Memory B cell (primary cell): ENCODE results near the gene LRPPRC.

Source experiments
- ATAC-seq: fragments of 150-1000 bp; cut with Tn5 transposase; 2 replicates; pipeline ENCODE4 v1.10.0; 2021; ENCODE audit warnings: low read depth, mild to moderate bottlenecking, moderate library complexity
- DNase-seq, 2 donors: peaks; one replicate each; pipeline ENCODE4 v3.0.0; 2022; ENCODE audit warnings: low spot score in 2 of 2
- H3K27ac Mint-ChIP-seq: one replicate; pipeline ENCODE4 v1.8.0; 2022; ENCODE audit warnings: mild to moderate bottlenecking, moderate library complexity, mixed read lengths
- H3K27me3 Mint-ChIP-seq: one replicate; pipeline ENCODE4 v1.8.0; 2022; ENCODE audit warnings: mixed read lengths
- H3K36me3 Mint-ChIP-seq: one replicate; pipeline ENCODE4 v1.8.0; 2022; ENCODE audit warnings: mild to moderate bottlenecking, mixed read lengths
- H3K4me1 Mint-ChIP-seq: one replicate; pipeline ENCODE4 v1.8.0; 2022; ENCODE audit warnings: mixed read lengths
- H3K4me3 Mint-ChIP-seq: one replicate; pipeline ENCODE4 v1.8.0; 2022; ENCODE audit warnings: mild to moderate bottlenecking, moderate library complexity, mixed read lengths
- H3K9me3 Mint-ChIP-seq: one replicate; pipeline ENCODE4 v1.8.0; 2022; ENCODE audit warnings: mixed read lengths

Gene LRPPRC

GRCh38 chr2:43948370-43948769, 47.4 kb downstream of the LRPPRC start:
- Mint-ChIP-seq H3K27me3 (no peaks in the 10 kb centered on the region), H3K4me1 (no peaks in the 10 kb centered on the region), H3K9me3 (no peaks in the 10 kb centered on the region), H3K27ac (no peak overlapping the region), H3K4me3 (no peak overlapping the region), H3K36me3 (peaks cover 16% of the 10 kb centered on the region)
- no peak for ATAC-seq
- DNase-seq = no peak

- Mint-ChIP-seq H3K4me3 (no peak overlapping the region), H3K27me3 (no peaks in the 10 kb centered on the region), H3K4me1 (no peaks in the 10 kb centered on the region), H3K27ac (no peak overlapping the region), H3K9me3 (no peaks in the 10 kb centered on the region), H3K36me3 (peaks cover 14% of the 10 kb centered on the region)
- ATAC-seq (no peak), DNase-seq (no peak)
Measured at GRCh38 chr2:43946685-43947084, 49.1 kb downstream of the LRPPRC start.

GRCh38 chr2:43945439-43945838, 50.4 kb downstream of the LRPPRC start:
- H3K9me3 Mint-ChIP-seq = no peaks in the 10 kb centered on the region
- H3K4me1 Mint-ChIP-seq = no peaks in the 10 kb centered on the region
- H3K27me3 Mint-ChIP-seq = no peaks in the 10 kb centered on the region
- DNase-seq (no peak), ATAC-seq (no peak)
- peaks cover 14% of the 10 kb centered on the region for H3K36me3 Mint-ChIP-seq
- H3K27ac Mint-ChIP-seq = no peak overlapping the region
- H3K4me3 Mint-ChIP-seq = no peak overlapping the region

- ATAC-seq (no peak), DNase-seq (no peak)
- no peaks in the 10 kb centered on the region for H3K9me3 Mint-ChIP-seq
- H3K27me3 Mint-ChIP-seq = no peaks in the 10 kb centered on the region
- H3K4me1 Mint-ChIP-seq = no peaks in the 10 kb centered on the region
- H3K36me3 Mint-ChIP-seq = peaks cover 12% of the 10 kb centered on the region
- no peak overlapping the region for H3K27ac Mint-ChIP-seq
- no peak overlapping the region for H3K4me3 Mint-ChIP-seq
Measured at GRCh38 chr2:43944915-43945314, 50.9 kb downstream of the LRPPRC start.

- no peak for DNase-seq
- Mint-ChIP-seq H3K4me3 (no peak overlapping the region), H3K36me3 (peaks cover 15% of the 10 kb centered on the region), H3K4me1 (no peaks in the 10 kb centered on the region), H3K27ac (no peak overlapping the region), H3K9me3 (no peaks in the 10 kb centered on the region), H3K27me3 (no peaks in the 10 kb centered on the region)
- ATAC-seq = no peak
Measured at GRCh38 chr2:43943809-43944452, 51.9 kb downstream of the LRPPRC start.

- H3K4me3 Mint-ChIP-seq = no peak overlapping the region
- no peak overlapping the region for H3K27ac Mint-ChIP-seq
- no peaks in the 10 kb centered on the region for H3K27me3 Mint-ChIP-seq
- ATAC-seq (no peak), DNase-seq (no peak)
- H3K9me3 Mint-ChIP-seq = no peaks in the 10 kb centered on the region
- no peaks in the 10 kb centered on the region for H3K4me1 Mint-ChIP-seq
- peaks cover 16% of the 10 kb centered on the region for H3K36me3 Mint-ChIP-seq
Measured at GRCh38 chr2:43943323-43943722, 52.5 kb downstream of the LRPPRC start.

- DNase-seq = no peak
- Mint-ChIP-seq H3K9me3 (no peaks in the 10 kb centered on the region), H3K27ac (no peak overlapping the region), H3K4me1 (no peaks in the 10 kb centered on the region), H3K4me3 (no peak overlapping the region), H3K36me3 (peaks cover 16% of the 10 kb centered on the region), H3K27me3 (no peaks in the 10 kb centered on the region)
- ATAC-seq = no peak
Measured at GRCh38 chr2:43942881-43943280, 52.9 kb downstream of the LRPPRC start.

GRCh38 chr2:43941966-43942365, 53.8 kb downstream of the LRPPRC start:
- Mint-ChIP-seq H3K27me3 (no peaks in the 10 kb centered on the region), H3K4me1 (no peaks in the 10 kb centered on the region), H3K36me3 (peaks cover 16% of the 10 kb centered on the region), H3K4me3 (no peak overlapping the region), H3K27ac (no peak overlapping the region), H3K9me3 (no peaks in the 10 kb centered on the region)
- DNase-seq (no peak), ATAC-seq (no peak)

- Mint-ChIP-seq H3K36me3 (peaks cover 17% of the 10 kb centered on the region), H3K4me3 (no peak overlapping the region), H3K9me3 (no peaks in the 10 kb centered on the region), H3K4me1 (no peaks in the 10 kb centered on the region), H3K27ac (no peak overlapping the region), H3K27me3 (no peaks in the 10 kb centered on the region)
- no peak for ATAC-seq
- no peak for DNase-seq
Measured at GRCh38 chr2:43941359-43941758, 54.4 kb downstream of the LRPPRC start.

- H3K27ac Mint-ChIP-seq = no peak overlapping the region
- DNase-seq (no peak), ATAC-seq (no peak)
- H3K4me3 Mint-ChIP-seq = no peak overlapping the region
- H3K36me3 Mint-ChIP-seq = peaks cover 12% of the 10 kb centered on the region
- H3K9me3 Mint-ChIP-seq = no peaks in the 10 kb centered on the region
- no peaks in the 10 kb centered on the region for H3K27me3 Mint-ChIP-seq
- no peaks in the 10 kb centered on the region for H3K4me1 Mint-ChIP-seq
Measured at GRCh38 chr2:43939695-43940256, 56.0 kb downstream of the LRPPRC start.

- Mint-ChIP-seq H3K9me3 (no peaks in the 10 kb centered on the region), H3K4me3 (no peak overlapping the region), H3K4me1 (no peaks in the 10 kb centered on the region), H3K27me3 (no peaks in the 10 kb centered on the region), H3K27ac (no peak overlapping the region), H3K36me3 (peaks cover 12% of the 10 kb centered on the region)
- DNase-seq (no peak), ATAC-seq (no peak)
Measured at GRCh38 chr2:43937269-43937820, 58.4 kb downstream of the LRPPRC start.

- DNase-seq = no peak
- Mint-ChIP-seq H3K4me1 (peaks cover 3% of the 10 kb centered on the region), H3K9me3 (no peaks in the 10 kb centered on the region), H3K36me3 (peaks cover 17% of the 10 kb centered on the region), H3K27me3 (no peaks in the 10 kb centered on the region), H3K27ac (no peak overlapping the region), H3K4me3 (no peak overlapping the region)
- no peak for ATAC-seq
Measured at GRCh38 chr2:43934567-43934966, 61.2 kb downstream of the LRPPRC start.

- no peak for ATAC-seq
- peaks cover 10% of the 10 kb centered on the region for H3K4me1 Mint-ChIP-seq
Measured at GRCh38 chr2:43931293-43931692, 64.5 kb downstream of the LRPPRC start.

GRCh38 chr2:43927442-43927841, 68.3 kb downstream of the LRPPRC start:
- H3K4me3 Mint-ChIP-seq = peak overlapping the region; percentile 32
- H3K27ac Mint-ChIP-seq = peak overlapping the region; percentile 89
- ATAC-seq (no peak), DNase-seq (no peak)
- H3K9me3 Mint-ChIP-seq = no peaks in the 10 kb centered on the region
- no peaks in the 10 kb centered on the region for H3K27me3 Mint-ChIP-seq
- peaks cover 10% of the 10 kb centered on the region for H3K4me1 Mint-ChIP-seq
- H3K36me3 Mint-ChIP-seq = peaks cover 25% of the 10 kb centered on the region

More at GRCh38 chr2:43931293-43931692, 64.5 kb downstream of the LRPPRC start:
- no peak overlapping the region for H3K4me3 Mint-ChIP-seq
- no peaks in the 10 kb centered on the region for H3K9me3 Mint-ChIP-seq
- H3K27ac Mint-ChIP-seq = no peak overlapping the region
- H3K36me3 Mint-ChIP-seq = peaks cover 17% of the 10 kb centered on the region
- no peak for DNase-seq
- no peaks in the 10 kb centered on the region for H3K27me3 Mint-ChIP-seq

- ATAC-seq (no peak), DNase-seq (no peak)
- peaks cover 10% of the 10 kb centered on the region for H3K4me1 Mint-ChIP-seq
- H3K27ac Mint-ChIP-seq = no peak overlapping the region
- H3K36me3 Mint-ChIP-seq = peaks cover 22% of the 10 kb centered on the region
- no peaks in the 10 kb centered on the region for H3K27me3 Mint-ChIP-seq
- H3K4me3 Mint-ChIP-seq = no peak overlapping the region
- H3K9me3 Mint-ChIP-seq = no peaks in the 10 kb centered on the region
Measured at GRCh38 chr2:43925431-43925830, 70.4 kb downstream of the LRPPRC start.
